Prostate gland (tissue), 2 donors: Measurements from ENCODE around the gene SLC2A8.

ENCODE experiments used
- POLR2A ChIP-seq: fragments of 450-650 bp; IDR thresholded peaks from one replicate; pipeline ENCODE4 v1.6.1; 2016; ENCODE audit warnings: antibody characterized with exemption, mild to moderate bottlenecking
- POLR2AphosphoS5 ChIP-seq: sonication (generic); formaldehyde crosslinking; IDR thresholded peaks from one replicate; pipeline ENCODE4 v1.6.1; 2017; ENCODE audit warnings: antibody characterized with exemption
- TF ChIP-seq, protein P1 (sequence below), 4 experiments: fragments of 200-600 bp in 2 of 4; fragments of 450-650 bp in 2 of 4; sonication (generic) in 2 of 4; IDR thresholded peaks; 1 replicate in 3 of 4; 2 replicates in 1 of 4; pipeline ENCODE4 v1.5.1; 2016 to 2019; ENCODE audit warnings: antibody characterized with exemption in 4 of 4, mild to moderate bottlenecking in 2 of 4, moderate library complexity in 2 of 4

DNA sequence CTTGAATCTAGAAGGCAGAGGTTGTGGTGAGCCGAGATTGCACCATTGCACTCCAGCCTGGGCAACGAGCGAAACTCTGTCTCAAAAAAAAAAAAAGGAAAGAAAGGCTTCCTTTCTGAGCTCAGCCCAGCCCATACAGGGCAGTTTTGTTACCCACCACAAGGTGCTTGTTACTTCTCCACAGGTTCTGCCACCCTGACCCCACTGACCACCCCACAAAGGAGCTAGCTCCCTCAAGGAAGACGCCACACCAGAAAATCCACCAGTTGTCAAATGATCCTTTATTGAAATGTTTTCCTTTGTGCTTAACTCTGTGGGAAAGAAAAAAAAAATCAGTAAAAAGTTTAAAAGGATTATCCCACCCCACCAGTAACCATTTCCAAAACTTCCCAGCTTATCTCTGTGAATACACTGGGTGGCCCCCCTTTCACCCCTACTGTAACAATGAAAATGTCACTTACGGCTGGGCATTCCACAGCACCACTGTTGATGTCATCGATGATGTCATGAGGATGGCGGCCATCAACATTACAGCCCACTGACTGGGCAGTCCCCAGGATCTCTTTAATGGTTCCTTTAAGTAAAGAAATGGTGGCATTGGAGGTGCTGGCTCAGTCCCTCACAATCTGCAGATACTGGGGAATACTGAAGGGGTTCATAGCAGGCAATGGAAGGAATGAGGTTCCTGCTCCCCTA, 50.6 kb downstream of the SLC2A8 start:
- TF ChIP-seq POLR2A, result no peak
- TF ChIP-seq, protein P1, sequence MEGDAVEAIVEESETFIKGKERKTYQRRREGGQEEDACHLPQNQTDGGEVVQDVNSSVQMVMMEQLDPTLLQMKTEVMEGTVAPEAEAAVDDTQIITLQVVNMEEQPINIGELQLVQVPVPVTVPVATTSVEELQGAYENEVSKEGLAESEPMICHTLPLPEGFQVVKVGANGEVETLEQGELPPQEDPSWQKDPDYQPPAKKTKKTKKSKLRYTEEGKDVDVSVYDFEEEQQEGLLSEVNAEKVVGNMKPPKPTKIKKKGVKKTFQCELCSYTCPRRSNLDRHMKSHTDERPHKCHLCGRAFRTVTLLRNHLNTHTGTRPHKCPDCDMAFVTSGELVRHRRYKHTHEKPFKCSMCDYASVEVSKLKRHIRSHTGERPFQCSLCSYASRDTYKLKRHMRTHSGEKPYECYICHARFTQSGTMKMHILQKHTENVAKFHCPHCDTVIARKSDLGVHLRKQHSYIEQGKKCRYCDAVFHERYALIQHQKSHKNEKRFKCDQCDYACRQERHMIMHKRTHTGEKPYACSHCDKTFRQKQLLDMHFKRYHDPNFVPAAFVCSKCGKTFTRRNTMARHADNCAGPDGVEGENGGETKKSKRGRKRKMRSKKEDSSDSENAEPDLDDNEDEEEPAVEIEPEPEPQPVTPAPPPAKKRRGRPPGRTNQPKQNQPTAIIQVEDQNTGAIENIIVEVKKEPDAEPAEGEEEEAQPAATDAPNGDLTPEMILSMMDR (IDR thresholded peaks at IDR 0.05), result no peak
- no peak for TF ChIP-seq POLR2AphosphoS5
